T-cell (primary cell): ENCODE results near the gene SMIM27. TPM values are rescaled to one million over a fixed set of nuclear protein-coding genes. Genes with fewer than 3 reads are reported as not detected.
A peak's percentile ranks its signal among the peaks of the same experiment; 100 is the strongest.
"Not testable (repeated sequence)": the region's sequence is repeated elsewhere in the genome, so short reads cannot be mapped to it uniquely, and the experiment has no call there.

Experiments used
- ATAC-seq, 4 experiments: fragments of 200-7000 bp in 3 of 4; fragments of 150-1000 bp in 1 of 4; cut with Tn5 transposase; replicated peaks in 1 of 4; 1 replicate in 3 of 4; 2 replicates in 1 of 4; pipeline ENCODE4 v1.10.0; 2021; ENCODE audit warnings: moderate library complexity in 3 of 4, mild to moderate bottlenecking in 2 of 4, moderate number of reproducible peaks in 1 of 4
- CTCF ChIA-PET, 2 donors: fragments of 300-600 bp; sonication (Branson Sonifier 250); formaldehyde crosslinking; loops; one replicate each; lab custom pipeline; 2022; ENCODE audit warnings: antibody characterized with exemption in 2 of 2; lab: Charles Lee
- POLR2A ChIA-PET, 2 donors: fragments of 300-600 bp; sonication (Branson Sonifier 250); formaldehyde crosslinking; loops; one replicate each; lab custom pipeline; 2022; ENCODE audit warnings: antibody characterized with exemption in 2 of 2; lab: Charles Lee
- DNase-seq, 35 experiments: peaks; one replicate each; pipeline versions ENCODE4 v3.0.0 to v3.0.0-alpha.2; 2013 to 2023
- H3K27ac ChIP-seq: one replicate; pipeline ENCODE4 v1.5.1; 2013; ENCODE audit warnings: low read length
- H3K27me3 ChIP-seq, 2 experiments: replicated peaks in 1 of 2; 1 replicate in 1 of 2; 2 replicates in 1 of 2; pipeline versions ENCODE4 v1.6.1 to v1.7.0; 2013; ENCODE audit warnings: low read length in 1 of 2, mixed read lengths in 1 of 2; ENCODE audit not compliant: control insufficient read depth in 2 of 2, insufficient read depth in 2 of 2; ENCODE audit errors: extremely low read depth in 1 of 2
- H3K36me3 ChIP-seq, 2 donors: 1 replicate in 1 of 2; 2 replicates in 1 of 2; pipeline versions ENCODE4 v1.6.1 to v1.7.0; 2013; ENCODE audit warnings: low read length in 1 of 2; ENCODE audit not compliant: control insufficient read depth in 2 of 2, insufficient read depth in 1 of 2; ENCODE audit errors: extremely low read depth in 1 of 2
- H3K4me1 ChIP-seq, 2 experiments: 1 replicate in 1 of 2; 2 replicates in 1 of 2; pipeline versions ENCODE4 v1.6.1 to v1.7.0; 2013; ENCODE audit warnings: low read length in 2 of 2, mixed read lengths in 1 of 2; ENCODE audit not compliant: insufficient read depth in 2 of 2, control insufficient read depth in 1 of 2; ENCODE audit errors: extremely low read depth in 1 of 2
- H3K4me3 ChIP-seq, 2 donors: 1 replicate in 1 of 2; 2 replicates in 1 of 2; pipeline versions ENCODE4 v1.5.1 to v1.7.0; 2013; ENCODE audit warnings: mild to moderate bottlenecking in 2 of 2, low read length in 1 of 2, moderate library complexity in 1 of 2; ENCODE audit not compliant: control insufficient read depth in 1 of 2; ENCODE audit errors: extremely low read depth in 1 of 2
- H3K9me3 ChIP-seq: 2 replicates; pipeline ENCODE4 v1.7.0; 2013
- H3K27ac Mint-ChIP-seq, 2 donors: one replicate each; pipeline ENCODE4 v1.8.0; 2020 to 2021; ENCODE audit warnings: mild to moderate bottlenecking in 2 of 2, mixed read lengths in 2 of 2
- H3K27me3 Mint-ChIP-seq, 2 donors: one replicate each; pipeline ENCODE4 v1.8.0; 2021 to 2022; ENCODE audit warnings: mixed read lengths in 2 of 2
- H3K36me3 Mint-ChIP-seq: one replicate; pipeline ENCODE4 v1.8.0; 2021; ENCODE audit warnings: mixed read lengths
- H3K4me1 Mint-ChIP-seq, 3 donors: one replicate each; pipeline ENCODE4 v1.8.0; 2020 to 2022; ENCODE audit warnings: mixed read lengths in 3 of 3, mild to moderate bottlenecking in 1 of 3
- H3K4me3 Mint-ChIP-seq, 3 donors: one replicate each; pipeline ENCODE4 v1.8.0; 2020 to 2022; ENCODE audit warnings: mild to moderate bottlenecking in 3 of 3, mixed read lengths in 3 of 3, moderate library complexity in 3 of 3
- H3K9me3 Mint-ChIP-seq, 3 donors: one replicate each; pipeline ENCODE4 v1.8.0; 2020 to 2022; ENCODE audit warnings: mixed read lengths in 3 of 3
- WGBS: methylation state at CpG from one replicate; pipeline ENCODE4 v1.1.5; 2013; ENCODE audit warnings: missing lambda C conversion rate; ENCODE audit not compliant: insufficient coverage; 5-methylcytosine and 5-hydroxymethylcytosine counted together
- total RNA-seq, 35 experiments: library from RNA in 6 of 35; stranded (reverse) in 6 of 35; fragments of 120-200 nt in 1 of 35; gene quantifications; one replicate each; pipeline versions ENCODE4 v1.2.1 to v1.2.4 and lab custom pipeline; 2013 to 2026

Gene SMIM27
- total RNA-seq, 5 donors from 2014 or later (not counting 1 experiment from before 2014, with no cell fraction given), result 19.1 to 41.8 (median 33.5) TPM

DNA sequence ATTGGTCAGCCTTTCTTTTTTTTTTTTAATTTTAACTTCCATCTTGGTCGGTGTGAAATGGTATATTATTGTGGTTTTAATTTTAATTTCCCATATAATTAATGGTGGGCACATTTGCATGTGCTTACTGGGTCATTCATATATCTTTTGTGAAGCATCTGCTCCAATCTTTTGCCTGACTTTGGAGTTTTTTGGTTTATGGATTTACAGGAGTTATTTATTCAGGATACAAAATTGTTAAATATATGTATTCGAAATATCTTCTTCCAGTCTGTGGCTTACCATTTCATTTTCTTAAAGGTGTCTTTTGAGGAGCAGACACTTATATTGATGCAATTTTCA, 25.4 kb upstream of the SMIM27 start:
- Mint-ChIP-seq H3K27me3 (no peaks in the 10 kb centered on the region), H3K4me3 (peak overlapping the region; percentile 87 to 98 (median 92)), H3K9me3 (no peaks in the 10 kb centered on the region), H3K27ac (peak overlapping the region; percentile 97 to 99), H3K4me1 (peaks cover 45 to 59% (median 52%) of the 10 kb centered on the region in 3 donors), H3K36me3 (peaks cover 31% of the 10 kb centered on the region)
- H3K4me3 ChIP-seq, result peak overlapping the region; percentile 77 to 85
- CTCF ChIA-PET, result interaction anchor here (0.6 to 3.2 kb wide), 24 partner anchors 13 to 1932 kb away, joined by 3 to 60 read pairs (median 5); partner anchors contain the start of genes ACO1 (in 1 of the 2), FAM219A (in 1 of the 2), NDUFB6 (in 1 of the 2) and SMIM27 (in 1 of the 2)
- H3K9me3 ChIP-seq, result no peaks in the 10 kb centered on the region
- peak overlapping the region; percentile 74 for H3K27ac ChIP-seq
- POLR2A ChIA-PET, result interaction anchor here (1.1 to 2.0 kb wide), 4 partner anchors 20 to 45 kb away, joined by 3 to 11 read pairs (median 5); no protein-coding TSS in a partner anchor
- WGBS, result no CpG with 5 or more reads among the region's 2 CpGs
- H3K36me3 ChIP-seq, result peaks cover 0 to 2% of the 10 kb centered on the region in 2 donors
- ATAC-seq (no peak), DNase-seq (no peak)
- H3K4me1 ChIP-seq, result peaks cover 16 to 17% of the 10 kb centered on the region in 2 experiments
- no peaks in the 10 kb centered on the region for H3K27me3 ChIP-seq

DNA sequence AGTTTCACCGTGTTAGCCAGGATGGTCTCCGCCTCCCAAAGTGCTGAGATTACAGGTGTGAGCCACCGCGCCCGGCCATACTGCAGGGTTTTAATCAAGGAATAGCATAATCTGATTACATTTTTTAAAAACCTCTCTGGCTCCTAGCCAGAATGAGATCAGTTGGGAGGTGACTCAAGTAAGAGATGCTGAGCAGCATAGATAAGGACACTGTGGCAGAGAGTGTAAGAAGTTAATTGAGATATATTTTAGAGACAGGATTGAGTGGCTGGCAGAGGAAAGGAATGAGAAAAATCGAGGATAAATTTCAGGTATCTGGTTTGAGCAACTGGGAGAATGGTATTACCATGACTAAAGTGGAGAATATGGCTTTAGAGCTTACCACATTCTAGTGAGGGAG, 18.8 kb upstream of the SMIM27 start:
- H3K27me3 Mint-ChIP-seq, result no peaks in the 10 kb centered on the region
- ATAC-seq (no peak), DNase-seq (no peak)
- H3K27me3 ChIP-seq, result no peaks in the 10 kb centered on the region
- WGBS, result 100% methylated on average over 1 of the region's 6 CpGs
- no peak overlapping the region for H3K4me3 Mint-ChIP-seq
- H3K27ac Mint-ChIP-seq, result no peak overlapping the region
- H3K27ac ChIP-seq, result no peak overlapping the region
- ChIA-PET CTCF (interaction anchor here in 1 of 2 donors (1.6 kb wide), 1 partner anchor 39 kb away, joined by 6 read pairs; no protein-coding TSS in a partner anchor), POLR2A (no interaction called here)
- H3K9me3 ChIP-seq, result no peaks in the 10 kb centered on the region
- H3K4me1 Mint-ChIP-seq, result peaks cover 0 to 3% (median 2%) of the 10 kb centered on the region in 3 donors
- no peaks in the 10 kb centered on the region for H3K9me3 Mint-ChIP-seq
- H3K4me1 ChIP-seq, result no peaks in the 10 kb centered on the region
- H3K36me3 Mint-ChIP-seq, result peaks cover 21% of the 10 kb centered on the region
- no peaks in the 10 kb centered on the region for H3K36me3 ChIP-seq
- no peak overlapping the region for H3K4me3 ChIP-seq

DNA sequence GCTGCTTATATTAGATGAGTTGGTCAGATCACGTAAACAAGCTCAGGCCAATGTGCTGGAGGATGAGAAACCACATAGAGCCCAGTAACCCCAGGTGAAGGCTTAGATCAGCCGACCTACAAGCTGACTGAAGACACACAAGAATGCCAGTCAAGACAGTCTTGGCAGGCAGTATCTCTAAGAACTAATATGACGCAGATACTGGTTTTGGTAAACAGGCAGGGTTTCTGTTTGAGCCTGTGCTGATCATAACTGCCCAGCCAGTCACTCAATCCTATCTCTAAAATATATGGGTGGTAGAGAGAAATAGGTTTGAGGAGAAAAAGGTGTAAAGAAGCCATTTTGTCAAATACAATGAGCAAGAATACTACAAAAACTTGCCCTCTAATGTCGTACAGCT, 18.3 kb upstream of the SMIM27 start:
- 93% methylated on average over 3 of the region's 4 CpGs for WGBS
- H3K4me3 ChIP-seq, result no peak overlapping the region
- H3K9me3 ChIP-seq, result no peaks in the 10 kb centered on the region
- no peak for ATAC-seq
- no peaks in the 10 kb centered on the region for H3K27me3 ChIP-seq
- POLR2A ChIA-PET, result no interaction called here
- H3K36me3 ChIP-seq, result no peaks in the 10 kb centered on the region
- Mint-ChIP-seq H3K4me3 (no peak overlapping the region), H3K36me3 (peaks cover 21% of the 10 kb centered on the region), H3K27me3 (no peaks in the 10 kb centered on the region), H3K9me3 (no peaks in the 10 kb centered on the region), H3K27ac (no peak overlapping the region), H3K4me1 (peaks cover 0 to 2% (median under 1%) of the 10 kb centered on the region in 3 donors)
- H3K27ac ChIP-seq, result no peak overlapping the region
- CTCF ChIA-PET, result interaction anchor here in 1 of 2 donors (1.6 kb wide), 1 partner anchor 38 kb away, joined by 6 read pairs; no protein-coding TSS in a partner anchor
- H3K4me1 ChIP-seq, result no peaks in the 10 kb centered on the region
- no peak for DNase-seq

DNA sequence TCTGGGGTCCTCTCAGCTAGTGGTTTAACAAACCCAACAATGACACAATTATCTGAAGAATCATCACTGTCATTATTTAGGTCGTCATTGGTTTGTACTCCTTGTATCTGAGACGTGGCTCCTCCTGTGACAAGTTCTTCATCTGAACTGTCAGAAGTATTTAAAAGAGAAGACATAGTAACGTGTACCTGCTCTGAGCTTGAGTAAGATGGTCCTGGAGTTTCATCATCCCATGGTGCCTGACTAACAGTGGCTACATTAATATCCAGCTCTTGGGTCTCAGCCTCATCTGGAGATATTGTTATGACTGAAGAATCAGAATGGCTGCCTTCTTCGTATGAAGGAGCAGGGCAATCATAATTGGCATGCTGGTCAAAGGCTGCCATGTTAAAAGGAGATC, 9.1 kb upstream of the SMIM27 start:
- peaks cover 18 to 27% (median 23%) of the 10 kb centered on the region in 3 donors for H3K4me1 Mint-ChIP-seq
- WGBS, result 100% methylated on average over 2 of the region's 4 CpGs
- ATAC-seq (no peak), DNase-seq (no peak)
- no peak overlapping the region for H3K27ac Mint-ChIP-seq
- CTCF ChIA-PET, result interaction anchor here (0.7 to 1.0 kb wide), 2 partner anchors 17 to 164 kb away, joined by 3 to 5 read pairs; partner anchors contain the start of gene RIGI (in 1 of the 2)
- no peak overlapping the region for H3K4me3 Mint-ChIP-seq
- no peaks in the 10 kb centered on the region for H3K27me3 ChIP-seq
- H3K27ac ChIP-seq, result no peak overlapping the region
- no peaks in the 10 kb centered on the region for H3K27me3 Mint-ChIP-seq
- H3K9me3 Mint-ChIP-seq, result no peaks in the 10 kb centered on the region
- no peak overlapping the region for H3K4me3 ChIP-seq
- no peaks in the 10 kb centered on the region for H3K9me3 ChIP-seq
- POLR2A ChIA-PET, result no interaction called here
- H3K4me1 ChIP-seq, result no peaks in the 10 kb centered on the region
- H3K36me3 Mint-ChIP-seq, result peaks cover 33% of the 10 kb centered on the region
- H3K36me3 ChIP-seq, result peaks cover 7 to 25% of the 10 kb centered on the region in 2 donors

DNA sequence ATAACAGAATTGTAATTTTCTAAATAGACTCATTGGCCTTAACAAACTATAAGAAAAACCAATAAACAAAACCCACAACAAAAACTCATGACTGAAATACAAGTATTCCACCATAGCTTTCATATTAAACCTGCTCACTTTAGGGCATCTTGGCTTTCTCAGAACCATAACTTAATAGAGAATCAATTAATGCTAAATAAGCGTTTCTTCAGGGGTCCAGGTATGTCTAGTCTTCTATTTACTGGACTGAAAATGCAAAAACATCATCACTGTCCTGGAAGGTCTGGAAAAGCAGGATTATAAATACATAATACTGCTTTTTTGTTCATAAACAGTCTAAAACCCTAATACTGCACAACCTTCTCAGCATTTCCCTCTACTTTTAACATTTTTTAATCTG, 6.2 kb upstream of the SMIM27 start:
- no peaks in the 10 kb centered on the region for H3K9me3 ChIP-seq
- Mint-ChIP-seq H3K36me3 (peaks cover 33% of the 10 kb centered on the region), H3K27me3 (no peaks in the 10 kb centered on the region), H3K4me3 (no peak overlapping the region), H3K9me3 (no peaks in the 10 kb centered on the region), H3K4me1 (peaks cover 39 to 46% (median 45%) of the 10 kb centered on the region in 3 donors), H3K27ac (no peak overlapping the region)
- ChIA-PET POLR2A (no interaction called here), CTCF (interaction anchor here in 1 of 2 donors (1.4 to 2.1 kb wide), 3 partner anchors 20 to 34 kb away, joined by 4 to 8 read pairs (median 7); partner anchors contain the start of gene RIGI)
- no peaks in the 10 kb centered on the region for H3K27me3 ChIP-seq
- H3K4me3 ChIP-seq, result no peak overlapping the region
- peaks cover 6 to 8% of the 10 kb centered on the region in 2 experiments for H3K4me1 ChIP-seq
- DNase-seq (no peak), ATAC-seq (no peak)
- no peak overlapping the region for H3K27ac ChIP-seq
- peaks cover 0 to 25% of the 10 kb centered on the region in 2 donors for H3K36me3 ChIP-seq
- no CpG with 5 or more reads among the region's 1 CpG for WGBS

DNA sequence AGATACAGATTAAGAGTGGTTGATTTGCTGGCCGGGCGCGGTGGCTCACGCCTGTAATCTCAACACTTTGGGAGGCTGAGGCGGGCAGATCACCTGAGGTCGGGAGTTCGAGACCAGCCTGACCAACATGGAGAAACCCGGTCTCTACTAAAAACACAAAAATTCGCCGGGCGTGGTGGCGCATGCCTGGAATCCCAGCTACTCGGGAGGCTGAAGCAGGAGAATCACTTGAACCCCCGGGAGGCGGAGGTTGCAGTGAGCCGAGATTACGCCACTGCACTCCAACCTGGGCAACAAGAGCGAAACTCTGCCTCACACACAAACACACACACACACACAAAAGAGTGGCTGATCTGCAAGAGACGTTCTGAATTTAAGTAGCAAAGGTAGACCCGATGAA, 3.9 kb upstream of the SMIM27 start:
- not testable (repeated sequence) for H3K4me3 ChIP-seq, H3K27me3 ChIP-seq, H3K27me3 Mint-ChIP-seq, H3K27ac ChIP-seq, H3K9me3 Mint-ChIP-seq, H3K9me3 ChIP-seq, H3K27ac Mint-ChIP-seq, ATAC-seq, DNase-seq, H3K36me3 ChIP-seq
- Mint-ChIP-seq H3K4me1 (peaks cover 46 to 64% (median 53%) of the 10 kb centered on the region in 3 donors), H3K36me3 (peaks cover 14% of the 10 kb centered on the region), H3K4me3 (peak overlapping the region in 1 of 3 donors; percentile 91)
- POLR2A ChIA-PET, result interaction anchor here in 1 of 2 donors (0.5 kb wide), 1 partner anchor 539 kb away, joined by 3 read pairs; no protein-coding TSS in a partner anchor
- CTCF ChIA-PET, result interaction anchor here (0.6 to 3.4 kb wide), 5 partner anchors 22 to 525 kb away, joined by 3 to 31 read pairs (median 3); partner anchors contain the start of gene RIGI (in 1 of the 2)
- H3K4me1 ChIP-seq, result peaks cover 11 to 22% of the 10 kb centered on the region in 2 experiments
- WGBS, result 98% methylated on average over 19 of the region's 20 CpGs
